ENCODE measurements around the gene DCHS2. TPM values are rescaled to one million over a fixed set of nuclear protein-coding genes. Genes with fewer than 3 reads are reported as not detected.

The DCHS2 gene
- total RNA-seq, 1 experiment from 2014 or later, result 0.55 TPM

DNA sequence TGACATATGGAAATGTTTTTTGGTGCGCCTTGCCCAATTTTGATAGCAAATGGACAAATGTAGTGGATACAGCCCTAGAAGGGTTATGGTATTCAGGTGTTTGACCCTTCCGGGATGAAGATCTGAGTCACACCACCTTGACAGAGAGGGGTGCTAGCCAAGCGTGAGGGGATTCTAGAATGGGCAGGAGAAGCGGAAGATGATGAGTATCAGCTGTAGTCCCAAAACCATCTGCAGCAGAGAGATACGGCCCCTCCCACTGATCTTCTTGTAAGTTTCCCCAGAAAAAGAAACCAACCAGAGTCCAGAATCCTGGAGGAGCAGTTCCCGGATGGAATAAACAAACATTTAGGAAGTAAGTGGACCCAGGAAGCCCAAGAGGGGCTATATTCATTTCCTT, 18.1 kb downstream of the DCHS2 start:
- DNase-seq, result no peak
- Histone ChIP-seq H3K36me3 (replicated peaks; ENCODE audit: control insufficient read depth, insufficient read depth, low read length) (no peaks in the 10 kb centered on the region), H3K27me3 (ENCODE audit: control insufficient read depth, insufficient read depth, low read length) (no peaks in the 10 kb centered on the region)

DNA sequence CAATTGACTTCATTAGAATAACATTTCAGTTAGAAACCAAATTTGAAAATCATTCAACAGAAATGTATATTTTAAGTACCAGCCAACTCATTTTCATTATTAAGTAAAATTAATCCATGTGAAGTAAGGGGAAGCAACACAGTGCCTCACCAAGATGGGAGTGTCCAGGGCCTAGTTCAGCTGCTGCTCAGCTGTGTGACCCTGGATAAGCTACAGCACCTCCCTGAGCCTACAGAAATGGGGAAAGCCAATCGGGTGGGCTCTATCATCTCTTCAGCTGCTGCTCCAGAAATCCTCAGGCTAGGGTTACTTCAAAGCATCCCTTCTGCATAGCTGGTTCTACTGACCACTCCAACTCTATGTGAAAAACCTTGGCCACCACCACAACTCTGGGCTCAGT, 18.7 kb downstream of the DCHS2 start:
- H3K4me3 ChIP-seq (ENCODE audit: insufficient read depth, low read depth, low read length), result no peak overlapping the region
- no peak for DNase-seq
- H3K36me3 ChIP-seq (replicated peaks; ENCODE audit: control insufficient read depth, insufficient read depth, low read length), result no peaks in the 10 kb centered on the region
- no peaks in the 10 kb centered on the region for H3K27me3 ChIP-seq (ENCODE audit: control insufficient read depth, insufficient read depth, low read length)

More for the DNA sequence above, 18.1 kb downstream of the DCHS2 start:
- H3K4me3 ChIP-seq (ENCODE audit: insufficient read depth, low read depth, low read length), result no peak overlapping the region

DNA sequence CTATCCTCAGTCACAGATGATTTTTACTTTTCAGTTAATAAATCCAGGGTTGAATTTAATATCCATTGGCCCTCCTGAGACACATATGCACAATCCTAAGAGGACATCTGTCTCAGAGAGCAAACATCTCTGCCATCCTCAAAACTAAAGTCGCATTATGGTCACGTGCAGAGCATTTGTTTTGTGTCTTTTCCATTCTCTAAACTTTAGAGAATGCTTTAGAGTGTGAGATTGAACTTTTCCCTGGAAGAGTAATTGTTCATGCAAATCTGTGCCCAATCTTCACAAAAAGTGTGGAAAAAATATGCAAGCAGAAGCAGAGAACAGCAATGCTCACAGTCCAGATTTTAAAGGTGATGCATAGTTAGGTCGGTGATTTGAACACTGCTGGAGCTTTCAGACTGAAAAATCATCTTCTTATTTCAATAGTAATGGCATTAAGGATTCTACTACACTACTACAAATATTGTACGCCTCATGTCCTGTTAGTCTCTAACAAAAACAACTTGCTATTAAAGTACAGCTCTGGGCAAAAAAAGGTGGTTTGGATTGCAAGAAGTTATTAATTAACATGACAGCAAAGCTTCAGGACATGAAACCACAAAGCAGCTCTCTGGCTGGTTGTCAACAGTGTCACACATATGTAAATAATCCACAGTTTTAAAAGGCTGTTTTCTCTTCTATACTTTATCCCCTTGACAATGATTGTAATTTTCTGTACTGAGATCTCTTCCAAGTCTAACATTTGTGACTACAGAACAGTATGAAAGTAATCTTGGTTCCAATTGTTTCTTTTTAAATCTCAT, 19.9 kb downstream of the DCHS2 start:
- no peaks in the 10 kb centered on the region for H3K27me3 ChIP-seq (ENCODE audit: control insufficient read depth, insufficient read depth, low read length)
- no peaks in the 10 kb centered on the region for H3K36me3 ChIP-seq (replicated peaks; ENCODE audit: control insufficient read depth, insufficient read depth, low read length)
- no peak for DNase-seq
- no peak overlapping the region for H3K4me3 ChIP-seq (ENCODE audit: insufficient read depth, low read depth, low read length)

DNA sequence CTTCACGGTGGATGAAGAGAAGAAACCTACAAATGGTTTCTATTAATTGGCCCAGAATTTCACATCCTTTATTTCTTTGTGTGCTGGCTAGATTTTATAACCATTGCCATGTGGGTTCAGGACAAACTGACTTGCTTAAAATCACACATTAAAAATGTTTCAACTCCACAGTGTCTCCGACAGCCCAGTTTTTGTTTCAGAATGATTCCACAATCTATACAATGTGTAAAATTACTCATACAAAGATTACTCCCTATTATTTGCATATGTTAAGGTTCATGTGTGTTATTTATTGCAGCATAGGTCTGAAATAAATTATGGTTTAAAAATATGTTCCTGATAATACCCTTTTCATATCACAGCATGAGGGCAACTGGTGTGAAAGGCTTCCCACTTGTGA, 20.6 kb downstream of the DCHS2 start:
- H3K27me3 ChIP-seq (ENCODE audit: control insufficient read depth, insufficient read depth, low read length), result no peaks in the 10 kb centered on the region
- H3K4me3 ChIP-seq (ENCODE audit: insufficient read depth, low read depth, low read length), result no peak overlapping the region
- no peaks in the 10 kb centered on the region for H3K36me3 ChIP-seq (replicated peaks; ENCODE audit: control insufficient read depth, insufficient read depth, low read length)
- DNase-seq, result no peak

DNA sequence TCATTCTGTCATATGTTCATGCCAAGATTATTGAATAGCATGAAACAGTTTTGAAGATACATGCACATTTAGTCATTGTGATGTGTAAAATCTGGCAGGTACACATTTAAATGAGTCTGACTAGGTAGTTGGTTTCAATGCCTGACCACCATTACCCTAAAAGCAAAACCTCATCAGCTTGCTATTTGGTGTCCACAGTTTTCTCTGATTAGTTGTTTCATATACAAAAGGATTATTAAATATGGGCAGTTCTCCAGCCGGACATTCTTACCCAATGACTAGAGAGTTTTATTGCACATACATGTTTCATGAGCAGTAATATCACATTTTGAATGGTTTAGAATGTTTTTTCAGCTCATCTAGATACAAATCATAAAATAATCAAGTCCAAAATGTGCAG, 23.7 kb downstream of the DCHS2 start:
- DNase-seq, result no peak
- H3K4me3 ChIP-seq (ENCODE audit: insufficient read depth, low read depth, low read length), result no peak overlapping the region
- H3K36me3 ChIP-seq (replicated peaks; ENCODE audit: control insufficient read depth, insufficient read depth, low read length), result no peaks in the 10 kb centered on the region
- no peaks in the 10 kb centered on the region for H3K27me3 ChIP-seq (ENCODE audit: control insufficient read depth, insufficient read depth, low read length)

DNA sequence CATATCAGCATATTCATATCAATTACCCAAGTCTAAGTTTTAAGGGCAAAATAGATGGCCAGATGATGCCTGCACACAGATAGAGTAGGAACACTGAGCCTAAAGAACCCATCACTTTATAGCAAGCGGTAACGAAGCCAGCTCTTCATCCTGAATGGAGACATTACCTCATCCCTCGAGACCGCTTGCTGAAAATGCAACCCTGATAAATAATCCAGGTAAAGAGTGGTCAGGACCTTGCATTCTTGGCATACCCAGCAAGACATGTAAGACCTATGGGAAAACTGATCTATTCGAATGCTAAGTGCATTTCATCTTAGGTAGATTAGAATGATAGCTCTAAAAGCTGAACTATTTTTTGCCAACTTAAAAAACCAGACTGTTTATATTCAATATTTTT, 25.3 kb downstream of the DCHS2 start:
- Histone ChIP-seq H3K4me3 (ENCODE audit: insufficient read depth, low read depth, low read length) (no peak overlapping the region), H3K36me3 (replicated peaks; ENCODE audit: control insufficient read depth, insufficient read depth, low read length) (no peaks in the 10 kb centered on the region), H3K27me3 (ENCODE audit: control insufficient read depth, insufficient read depth, low read length) (no peaks in the 10 kb centered on the region)
- DNase-seq, result no peak

DNA sequence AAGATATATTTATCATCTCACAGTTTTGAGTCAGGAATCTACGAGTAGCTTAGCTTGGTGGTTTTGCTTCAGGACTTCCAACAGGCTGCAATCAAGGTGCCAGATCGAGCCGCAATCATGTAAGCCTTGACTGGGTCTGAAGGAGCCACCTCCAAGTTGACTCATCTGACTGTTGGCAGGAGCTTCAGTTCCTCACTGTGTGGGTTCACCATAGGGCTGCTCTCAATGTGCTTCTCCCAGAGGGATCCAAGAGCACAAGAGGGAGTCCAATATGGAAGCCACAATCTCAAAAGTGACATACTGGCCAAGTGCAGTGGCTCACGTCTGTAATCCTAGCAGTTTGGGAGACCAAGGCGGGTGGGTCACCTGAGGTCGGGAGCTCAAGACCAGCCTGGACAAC, 26.5 kb downstream of the DCHS2 start:
- no peaks in the 10 kb centered on the region for H3K27me3 ChIP-seq (ENCODE audit: control insufficient read depth, insufficient read depth, low read length)
- H3K36me3 ChIP-seq (replicated peaks; ENCODE audit: control insufficient read depth, insufficient read depth, low read length), result no peaks in the 10 kb centered on the region
- DNase-seq, result no peak
- no peak overlapping the region for H3K4me3 ChIP-seq (ENCODE audit: insufficient read depth, low read depth, low read length)

DNA sequence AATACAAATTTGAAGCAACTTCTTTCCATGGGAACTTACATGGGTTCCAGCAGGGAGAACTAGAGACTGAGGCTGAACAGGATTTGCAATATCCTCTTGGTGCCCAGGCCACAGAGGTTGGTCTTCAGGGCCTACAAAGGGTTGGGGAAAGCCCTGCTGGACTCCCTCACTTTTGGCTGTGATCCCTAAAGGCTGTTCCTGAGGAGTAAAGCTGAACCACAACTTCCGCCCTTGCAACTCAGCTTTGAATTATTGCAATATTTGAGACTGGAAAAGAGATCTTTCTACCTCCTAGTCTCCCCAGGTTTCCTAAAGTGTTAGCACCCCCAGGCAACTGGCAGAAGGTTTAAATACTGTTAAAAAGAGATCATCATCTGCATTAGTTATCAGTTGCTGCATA, 26.9 kb downstream of the DCHS2 start:
- H3K4me3 ChIP-seq (ENCODE audit: insufficient read depth, low read depth, low read length), result no peak overlapping the region
- DNase-seq, result no peak
- H3K27me3 ChIP-seq (ENCODE audit: control insufficient read depth, insufficient read depth, low read length), result no peaks in the 10 kb centered on the region
- H3K36me3 ChIP-seq (replicated peaks; ENCODE audit: control insufficient read depth, insufficient read depth, low read length), result no peaks in the 10 kb centered on the region

DNA sequence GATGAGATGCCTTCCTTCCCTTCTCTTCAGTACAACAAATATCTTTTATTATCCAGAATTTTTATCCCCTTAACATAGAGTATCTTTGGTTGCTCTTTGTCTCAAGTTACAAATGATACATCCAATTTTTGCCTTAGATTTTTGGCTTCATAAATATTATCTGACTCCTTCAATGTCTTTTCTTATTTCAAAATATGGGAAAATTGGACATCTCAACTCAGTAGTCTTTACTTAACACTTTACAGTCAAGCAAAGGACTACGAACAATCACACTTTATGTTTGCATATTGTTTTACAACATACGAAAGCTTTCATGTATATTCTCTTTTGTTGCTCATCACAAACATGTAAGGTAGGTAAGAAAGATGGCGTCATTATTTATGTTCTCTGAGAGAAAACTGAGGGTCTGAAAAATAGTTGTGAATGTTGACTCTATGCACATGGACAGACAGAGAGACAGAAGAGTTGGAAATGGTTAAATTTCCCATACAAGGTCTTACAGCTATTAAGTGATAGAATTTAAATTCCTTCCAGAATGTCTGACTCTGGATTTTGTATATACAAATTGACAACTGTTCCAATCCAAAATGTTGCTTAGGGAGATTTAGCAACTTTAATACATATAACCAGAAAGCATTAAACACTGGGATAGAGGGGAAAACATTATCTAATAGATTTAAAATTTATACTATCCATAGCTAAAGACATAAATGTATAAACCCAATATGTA, 29.4 kb downstream of the DCHS2 start:
- DNase-seq, result no peak

DNA sequence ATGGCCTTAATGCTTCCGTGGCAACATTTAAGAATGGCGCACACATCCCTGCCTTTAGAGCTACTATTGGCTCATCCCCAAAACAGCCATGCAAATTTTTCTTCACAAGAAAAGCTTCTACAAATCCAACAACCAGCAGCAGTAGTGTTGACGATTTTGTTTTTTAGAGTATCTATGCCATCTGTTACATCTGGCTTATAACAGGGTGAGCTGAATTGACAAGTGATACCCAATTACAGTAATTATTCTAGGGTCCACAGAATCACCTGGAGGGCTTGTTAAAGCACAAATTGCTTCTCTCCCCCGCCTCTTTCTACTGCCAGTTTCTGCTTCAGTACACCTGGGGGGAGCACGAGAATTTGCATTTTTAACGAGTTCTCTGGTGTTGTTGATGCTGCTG, 34.1 kb downstream of the DCHS2 start:
- no peak overlapping the region for H3K4me3 ChIP-seq (ENCODE audit: insufficient read depth, low read depth, low read length)
- H3K36me3 ChIP-seq (replicated peaks; ENCODE audit: control insufficient read depth, insufficient read depth, low read length), result no peaks in the 10 kb centered on the region
- DNase-seq, result no peak
- no peaks in the 10 kb centered on the region for H3K27me3 ChIP-seq (ENCODE audit: control insufficient read depth, insufficient read depth, low read length)

More for the DNA sequence above, 29.4 kb downstream of the DCHS2 start:
- no peak overlapping the region for H3K4me3 ChIP-seq (ENCODE audit: insufficient read depth, low read depth, low read length)
- H3K27me3 ChIP-seq (ENCODE audit: control insufficient read depth, insufficient read depth, low read length), result no peaks in the 10 kb centered on the region
- no peaks in the 10 kb centered on the region for H3K36me3 ChIP-seq (replicated peaks; ENCODE audit: control insufficient read depth, insufficient read depth, low read length)

DNA sequence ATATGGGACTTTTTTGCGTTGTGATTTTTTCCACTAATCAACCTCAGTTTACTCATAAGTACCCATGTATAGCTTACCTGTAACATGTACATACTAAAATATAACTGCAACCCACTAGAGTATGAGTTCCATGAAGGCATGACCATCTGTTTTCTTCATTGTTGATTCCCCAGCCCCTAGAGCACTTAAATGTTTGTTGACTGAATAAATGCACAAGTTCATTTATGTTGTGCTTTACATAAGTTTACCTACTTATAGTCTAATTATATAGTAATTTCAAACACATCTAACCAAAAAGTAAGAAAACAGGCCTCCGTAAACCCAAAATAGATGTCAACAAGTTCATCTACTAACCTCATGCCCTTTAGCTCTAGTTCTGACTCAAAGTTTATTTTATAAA, 34.7 kb downstream of the DCHS2 start:
- Histone ChIP-seq H3K4me3 (ENCODE audit: insufficient read depth, low read depth, low read length) (no peak overlapping the region), H3K27me3 (ENCODE audit: control insufficient read depth, insufficient read depth, low read length) (no peaks in the 10 kb centered on the region), H3K36me3 (replicated peaks; ENCODE audit: control insufficient read depth, insufficient read depth, low read length) (no peaks in the 10 kb centered on the region)
- DNase-seq, result no peak

DNA sequence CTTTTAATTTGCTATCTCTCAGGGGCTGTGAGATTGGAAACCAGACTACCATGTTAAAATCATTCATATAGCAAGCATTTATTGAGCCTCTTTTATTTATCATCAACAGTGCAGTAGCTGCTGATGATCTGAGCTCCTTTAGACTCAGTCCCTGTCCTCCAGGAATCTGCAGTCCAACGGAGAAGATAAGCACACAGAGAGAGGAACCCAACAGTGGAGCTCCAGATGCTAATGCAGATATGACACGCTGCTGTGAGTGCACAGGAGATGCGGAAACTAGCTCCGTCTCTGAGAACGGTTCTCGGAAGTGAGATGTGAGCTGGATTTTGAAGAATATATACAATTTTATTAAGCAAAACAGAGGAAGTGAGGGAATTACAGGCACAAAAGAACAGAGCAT, 35.4 kb downstream of the DCHS2 start:
- Histone ChIP-seq H3K36me3 (replicated peaks; ENCODE audit: control insufficient read depth, insufficient read depth, low read length) (no peaks in the 10 kb centered on the region), H3K27me3 (ENCODE audit: control insufficient read depth, insufficient read depth, low read length) (no peaks in the 10 kb centered on the region), H3K4me3 (ENCODE audit: insufficient read depth, low read depth, low read length) (no peak overlapping the region)
- DNase-seq, result no peak

DNA sequence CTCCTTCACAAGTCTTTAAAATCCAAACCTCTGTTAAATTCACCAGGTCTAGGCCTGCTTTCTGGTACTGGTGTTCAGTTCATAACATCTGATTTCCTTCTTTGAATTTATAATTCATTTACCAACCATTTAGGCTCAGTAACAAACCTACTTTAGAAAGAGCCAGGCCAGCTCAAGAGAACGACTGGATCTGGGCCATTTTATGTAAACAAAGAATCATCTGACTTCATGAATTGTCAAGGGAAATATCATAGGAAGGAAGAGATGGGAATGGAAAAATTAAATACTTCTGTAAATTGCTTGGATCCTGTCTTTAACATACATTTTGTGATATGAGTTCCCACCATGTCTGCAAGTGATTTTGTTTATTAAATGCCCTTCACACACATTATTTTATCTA, 36.5 kb downstream of the DCHS2 start:
- no peaks in the 10 kb centered on the region for H3K27me3 ChIP-seq (ENCODE audit: control insufficient read depth, insufficient read depth, low read length)
- no peaks in the 10 kb centered on the region for H3K36me3 ChIP-seq (replicated peaks; ENCODE audit: control insufficient read depth, insufficient read depth, low read length)
- no peak overlapping the region for H3K4me3 ChIP-seq (ENCODE audit: insufficient read depth, low read depth, low read length)
- DNase-seq, result no peak

DNA sequence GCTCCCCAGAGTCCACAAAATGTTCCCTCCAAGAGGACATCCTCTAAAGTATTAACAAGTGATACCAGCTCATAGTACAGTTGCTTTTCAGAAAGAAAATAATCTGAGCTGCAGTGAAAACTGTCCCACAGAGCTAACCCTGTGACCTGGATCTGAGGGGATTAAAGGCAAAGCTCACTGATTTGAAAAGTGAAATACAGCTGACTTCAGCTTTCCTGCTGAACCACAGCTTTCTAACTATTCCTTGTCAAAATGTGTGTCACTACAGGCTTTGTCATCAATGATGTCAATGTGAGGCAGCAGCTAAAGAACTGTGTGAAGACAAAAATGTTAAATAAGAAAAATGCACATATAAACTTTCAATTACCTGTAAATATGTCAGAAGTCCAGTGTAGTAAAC, 36.9 kb downstream of the DCHS2 start:
- Histone ChIP-seq H3K27me3 (ENCODE audit: control insufficient read depth, insufficient read depth, low read length) (no peaks in the 10 kb centered on the region), H3K36me3 (replicated peaks; ENCODE audit: control insufficient read depth, insufficient read depth, low read length) (no peaks in the 10 kb centered on the region), H3K4me3 (ENCODE audit: insufficient read depth, low read depth, low read length) (no peak overlapping the region)
- DNase-seq, result no peak

DNA sequence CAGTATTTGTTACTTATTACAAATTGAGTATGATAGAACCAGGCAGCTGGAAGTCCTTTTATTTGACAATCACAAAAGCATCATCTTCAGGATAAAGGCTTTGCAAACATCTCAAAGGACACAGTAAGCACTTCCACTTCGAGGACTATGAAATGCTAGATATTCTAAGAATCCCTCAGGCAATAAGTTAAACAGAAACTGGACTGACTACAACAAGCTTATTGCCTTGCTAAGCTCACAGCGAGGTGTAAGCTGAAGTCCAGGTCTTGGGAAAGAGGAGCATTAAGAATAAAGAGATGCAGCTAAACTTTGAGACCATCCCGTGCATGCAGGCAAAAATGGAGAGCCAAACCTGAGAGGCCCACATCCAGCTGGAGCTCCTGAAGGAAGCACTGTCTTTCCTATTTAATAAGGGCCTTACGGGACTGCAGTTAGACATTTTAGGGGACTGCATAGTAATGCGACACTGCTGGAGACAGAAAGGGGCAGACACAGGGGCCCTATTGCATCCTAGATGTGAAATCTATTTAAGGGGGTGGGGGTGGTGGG, 38.7 kb downstream of the DCHS2 start:
- H3K36me3 ChIP-seq (replicated peaks; ENCODE audit: control insufficient read depth, insufficient read depth, low read length), result no peaks in the 10 kb centered on the region
- no peaks in the 10 kb centered on the region for H3K27me3 ChIP-seq (ENCODE audit: control insufficient read depth, insufficient read depth, low read length)
- no peak for DNase-seq
- no peak overlapping the region for H3K4me3 ChIP-seq (ENCODE audit: insufficient read depth, low read depth, low read length)

All from H7 (cell line).